WI38 (cell line): ENCODE measurements around the gene RALGAPA2.

Experiments
- H3K4me3 ChIP-seq: 2 replicates; pipeline ENCODE4 v1.5.1; 2011; ENCODE audit warnings: low read depth, mild to moderate bottlenecking, control low read depth, low read length
- CTCF ChIP-seq: IDR thresholded peaks from 2 replicates; pipeline ENCODE4 v1.5.1; 2012; ENCODE audit warnings: low read depth, mild to moderate bottlenecking, control low read depth, low read length

RALGAPA2 gene

GRCh38 chr20:20450521-20450920 is 261.9 kb downstream of the RALGAPA2 start:
- no peak for TF ChIP-seq CTCF
- H3K4me3 ChIP-seq = no peak overlapping the region

GRCh38 chr20:20448881-20449280 is 263.6 kb downstream of the RALGAPA2 start:
- H3K4me3 ChIP-seq = no peak overlapping the region
- TF ChIP-seq CTCF = no peak

- no peak for TF ChIP-seq CTCF
Measured at GRCh38 chr20:20447196-20447595, 265.2 kb downstream of the RALGAPA2 start.

GRCh38 chr20:20446425-20447015 is 265.9 kb downstream of the RALGAPA2 start:
- no peak for TF ChIP-seq CTCF
- no peak overlapping the region for H3K4me3 ChIP-seq

More at GRCh38 chr20:20447196-20447595, 265.2 kb downstream of the RALGAPA2 start:
- no peak overlapping the region for H3K4me3 ChIP-seq

- no peak for TF ChIP-seq CTCF
- no peak overlapping the region for H3K4me3 ChIP-seq
Measured at GRCh38 chr20:20446001-20446400, 266.4 kb downstream of the RALGAPA2 start.

GRCh38 chr20:20443504-20443903 is 268.9 kb downstream of the RALGAPA2 start:
- no peak overlapping the region for H3K4me3 ChIP-seq
- no peak for TF ChIP-seq CTCF

GRCh38 chr20:20442466-20442865 is 270.0 kb downstream of the RALGAPA2 start:
- TF ChIP-seq CTCF = no peak
- no peak overlapping the region for H3K4me3 ChIP-seq
